Activated B cell treated with CpG ODN at 0.5 μM for 24 hours (primary cell): ENCODE data around the gene PDE6C. TPM values are rescaled to one million over a fixed set of nuclear protein-coding genes. Genes with fewer than 3 reads are reported as not detected.

ENCODE experiments used
- ATAC-seq: fragments of 200-7000 bp; cut with Tn5 transposase; one replicate; pipeline ENCODE4 v1.10.0; 2021; ENCODE audit warnings: low read depth, mild to moderate bottlenecking, moderate library complexity
- CTCF ChIA-PET: fragments of 350-600 bp; sonication (Branson Sonifier 250); formaldehyde crosslinking; loops from one replicate; lab custom pipeline; 2021; ENCODE audit warnings: antibody characterized with exemption; lab: Charles Lee
- POLR2A ChIA-PET: fragments of 350-600 bp; sonication (Branson Sonifier 250); formaldehyde crosslinking; loops from one replicate; lab custom pipeline; 2021; ENCODE audit warnings: antibody characterized with exemption; lab: Charles Lee
- DNase-seq: peaks from one replicate; pipeline ENCODE4 v3.0.0; 2022
- H3K27ac Mint-ChIP-seq: one replicate; pipeline ENCODE4 v1.8.0; 2020; ENCODE audit warnings: mixed read lengths
- H3K27me3 Mint-ChIP-seq: one replicate; pipeline ENCODE4 v1.8.0; 2021; ENCODE audit warnings: mixed read lengths
- H3K36me3 Mint-ChIP-seq: one replicate; pipeline ENCODE4 v1.8.0; 2021; ENCODE audit warnings: low read depth, mixed read lengths
- H3K4me1 Mint-ChIP-seq: one replicate; pipeline ENCODE4 v1.8.0; 2021; ENCODE audit warnings: mixed read lengths
- H3K4me3 Mint-ChIP-seq: one replicate; pipeline ENCODE4 v1.8.0; 2020; ENCODE audit warnings: mild to moderate bottlenecking, mixed read lengths
- H3K9me3 Mint-ChIP-seq: one replicate; pipeline ENCODE4 v1.8.0; 2020; ENCODE audit warnings: mixed read lengths
- CTCF ChIP-seq: fragments of 200-600 bp; IDR thresholded peaks from one replicate; pipeline ENCODE4 v1.8.0; 2022; ENCODE audit warnings: antibody characterized with exemption, mild to moderate bottlenecking
- intact Hi-C: fragments of 100-400 bp; cut with micrococcal nuclease; formaldehyde crosslinking; loops from one replicate; pipeline ENCODE4 v1.15.1; 2024
- total RNA-seq: library from RNA; stranded (reverse); gene quantifications from 2 replicates; pipeline ENCODE4 v1.2.3, GENCODE V29; 2022

The PDE6C gene
- total RNA-seq, 1 donor from 2014 or later: not detected

- Mint-ChIP-seq H3K4me3 (no peak overlapping the region), H3K9me3 (no peaks in the 10 kb centered on the region), H3K27ac (no peak overlapping the region), H3K4me1 (no peaks in the 10 kb centered on the region), H3K36me3 (no peaks in the 10 kb centered on the region), H3K27me3 (peaks cover 37% of the 10 kb centered on the region)
- no peak for TF ChIP-seq CTCF
- ATAC-seq: no peak
- ChIA-PET POLR2A (no interaction called here), CTCF (no interaction called here)
- DNase-seq: no peak
- intact Hi-C loops: no loop called here
These were observed 13.0 kb upstream of the PDE6C start for GRCh38 chr10:93599335-93599734.

- H3K4me3 Mint-ChIP-seq: no peak overlapping the region
- CTCF ChIA-PET: no interaction called here
These were observed 12.6 kb upstream of the PDE6C start for GRCh38 chr10:93599778-93600177.

GRCh38 chr10:93600446-93601145 is 11.7 kb upstream of the PDE6C start:
- Mint-ChIP-seq H3K36me3 (no peaks in the 10 kb centered on the region), H3K27ac (no peak overlapping the region), H3K4me1 (no peaks in the 10 kb centered on the region), H3K4me3 (no peak overlapping the region), H3K27me3 (peaks cover 41% of the 10 kb centered on the region), H3K9me3 (no peaks in the 10 kb centered on the region)
- ATAC-seq: no peak
- intact Hi-C loops: no loop called here
- POLR2A ChIA-PET: no interaction called here
- CTCF ChIA-PET: no interaction called here
- no peak for TF ChIP-seq CTCF
- no peak for DNase-seq

More at GRCh38 chr10:93599778-93600177, 12.6 kb upstream of the PDE6C start:
- DNase-seq (no peak), ATAC-seq (no peak)
- POLR2A ChIA-PET: no interaction called here
- no peaks in the 10 kb centered on the region for H3K9me3 Mint-ChIP-seq
- H3K4me1 Mint-ChIP-seq: no peaks in the 10 kb centered on the region
- TF ChIP-seq CTCF: no peak
- H3K27me3 Mint-ChIP-seq: peaks cover 41% of the 10 kb centered on the region
- intact Hi-C loops: no loop called here
- H3K36me3 Mint-ChIP-seq: no peaks in the 10 kb centered on the region
- no peak overlapping the region for H3K27ac Mint-ChIP-seq

- POLR2A ChIA-PET: no interaction called here
- Mint-ChIP-seq H3K36me3 (no peaks in the 10 kb centered on the region), H3K27ac (no peak within 1 kb of the TSS), H3K4me3 (no peak within 1 kb of the TSS), H3K4me1 (no peaks in the 10 kb centered on the region), H3K27me3 (peaks cover 43% of the 10 kb centered on the region), H3K9me3 (no peaks in the 10 kb centered on the region)
- no peak for DNase-seq
- ATAC-seq: no peak
- no peak for TF ChIP-seq CTCF
- CTCF ChIA-PET: no interaction called here
- intact Hi-C loops: no loop called here
These were observed 11.1 kb upstream of the PDE6C start, which contains the start of gene RBP4 for GRCh38 chr10:93601146-93601773. Gene RBP4 (minus strand): TSS chr10:93601235. CDS start chr10:93601028, 207 bp downstream.

GRCh38 chr10:93601774-93602162 is 10.6 kb upstream of the PDE6C start:
- peaks cover 47% of the 10 kb centered on the region for H3K27me3 Mint-ChIP-seq
- POLR2A ChIA-PET: no interaction called here
- intact Hi-C loops: no loop called here

More at GRCh38 chr10:93601774-93602162, 10.6 kb upstream of the PDE6C start:
- Mint-ChIP-seq H3K4me1 (no peaks in the 10 kb centered on the region), H3K36me3 (no peaks in the 10 kb centered on the region), H3K27ac (no peak overlapping the region), H3K9me3 (peaks cover under 1% of the 10 kb centered on the region), H3K4me3 (no peak overlapping the region)
- CTCF ChIA-PET: no interaction called here
- DNase-seq: no peak
- TF ChIP-seq CTCF: no peak
- no peak for ATAC-seq
